Testis (tissue), 3 donors: ENCODE data around the gene KCNK10. TPM values are rescaled to one million over a fixed set of nuclear protein-coding genes. Genes with fewer than 3 reads are reported as not detected.

Source experiments
- DNase-seq: peaks from one replicate; pipeline ENCODE4 v3.0.0-alpha.2; 2019
- H3K27ac ChIP-seq, 2 donors: fragments of 200-600 bp; sonication (generic); one replicate each; pipeline ENCODE4 v1.5.1; 2019
- H3K27me3 ChIP-seq: fragments of 200-600 bp; sonication (generic); one replicate; pipeline ENCODE4 v1.5.1; 2019
- H3K36me3 ChIP-seq: fragments of 200-600 bp; sonication (generic); one replicate; pipeline ENCODE4 v1.5.1; 2017; ENCODE audit warnings: low read depth; ENCODE audit errors: missing control alignments
- H3K4me1 ChIP-seq: fragments of 200-600 bp; sonication (generic); one replicate; pipeline ENCODE4 v1.5.1; 2019
- H3K4me3 ChIP-seq, 2 donors: fragments of 200-600 bp; sonication (generic); one replicate each; pipeline ENCODE4 v1.5.1; 2017 to 2019
- H3K9me3 ChIP-seq: fragments of 200-600 bp; sonication (generic); one replicate; pipeline ENCODE4 v1.5.1; 2017
- CTCF ChIP-seq, 3 experiments: fragments of 450-650 bp in 2 of 3; fragments of 200-600 bp in 1 of 3; sonication (generic) in 1 of 3; IDR thresholded peaks; one replicate each; pipeline ENCODE4 v1.5.1; 2016 to 2019; ENCODE audit warnings: antibody characterized with exemption in 3 of 3, mild to moderate bottlenecking in 2 of 3, moderate library complexity in 1 of 3
- POLR2A ChIP-seq: fragments of 450-650 bp; IDR thresholded peaks from one replicate; pipeline ENCODE4 v1.6.1; 2017; ENCODE audit warnings: antibody characterized with exemption, mild to moderate bottlenecking, moderate library complexity
- WGBS, 2 donors: methylation state at CpG; one replicate each; pipeline ENCODE4 v1.1.5; 2018; 5-methylcytosine and 5-hydroxymethylcytosine counted together
- intact Hi-C: fragments of 100-400 bp; cut with DNase I; formaldehyde crosslinking; loops from one replicate; pipeline ENCODE4 v1.15.1; 2023; ENCODE audit warnings: low total_unique reads
- polyA plus RNA-seq: library from polyadenylated mRNA; stranded (reverse); fragments of 350-450 nt; fragmentation: Illumina TruSeq; extraction: RNeasy Lipid Tissue Mini Kit (QIAGEN cat#74804); gene quantifications from one replicate; pipeline ENCODE4 v1.2.3, GENCODE V29; 2014; ENCODE audit warnings: low read depth, low replicate concordance; ENCODE audit not compliant: insufficient read depth
- total RNA-seq, 2 donors: library from RNA; depleted of rRNA; stranded (reverse); fragments of >200 nt; gene quantifications; one replicate each; pipeline ENCODE4 v1.2.3, GENCODE V29; 2016

Gene KCNK10
- total and polyA plus RNA-seq, 3 donors from 2014 or later: 0.55 to 4.2 (median 1.6) TPM

GRCh38 chr14:88168498-88169165 lies 154.4 kb downstream of the KCNK10 start:
- H3K27me3 ChIP-seq: no peaks in the 10 kb centered on the region
- intact Hi-C loops: no loop called here
- no peak overlapping the region for H3K27ac ChIP-seq
- TF ChIP-seq POLR2A (no peak), CTCF (IDR thresholded peaks at IDR 0.05) (peak in 2 of 3 experiments; percentile 44 to 66)
- no peak overlapping the region for H3K4me3 ChIP-seq
- DNase-seq: peak; percentile 56
- WGBS, 2 donors: 51 to 61% methylated on average over 3 of the region's 3 CpGs
- no peaks in the 10 kb centered on the region for H3K36me3 ChIP-seq
- no peaks in the 10 kb centered on the region for H3K9me3 ChIP-seq
- H3K4me1 ChIP-seq: no peaks in the 10 kb centered on the region

- no peak for TF ChIP-seq CTCF (IDR thresholded peaks at IDR 0.05)
- TF ChIP-seq POLR2A: no peak
- H3K4me1 ChIP-seq: no peaks in the 10 kb centered on the region
- WGBS, 2 donors: 70 to 85% methylated on average over 6 to 7 of the region's 7 CpGs
Measured at GRCh38 chr14:88168025-88168424, 155.0 kb downstream of the KCNK10 start.

GRCh38 chr14:88166616-88167015 lies 156.5 kb downstream of the KCNK10 start:
- DNase-seq: no peak
- no peak overlapping the region for H3K4me3 ChIP-seq
- no peaks in the 10 kb centered on the region for H3K9me3 ChIP-seq
- H3K36me3 ChIP-seq: no peaks in the 10 kb centered on the region
- 91% methylated on average over 3 of the region's 3 CpGs for WGBS, 2 donors
- no peaks in the 10 kb centered on the region for H3K27me3 ChIP-seq
- TF ChIP-seq CTCF (IDR thresholded peaks at IDR 0.05) (no peak), POLR2A (no peak)
- intact Hi-C loops: no loop called here
- no peaks in the 10 kb centered on the region for H3K4me1 ChIP-seq
- H3K27ac ChIP-seq: no peak overlapping the region

More at GRCh38 chr14:88168025-88168424, 155.0 kb downstream of the KCNK10 start:
- intact Hi-C loops: no loop called here
- no peaks in the 10 kb centered on the region for H3K36me3 ChIP-seq
- no peak overlapping the region for H3K27ac ChIP-seq
- no peak for DNase-seq
- H3K27me3 ChIP-seq: no peaks in the 10 kb centered on the region
- no peak overlapping the region for H3K4me3 ChIP-seq
- no peaks in the 10 kb centered on the region for H3K9me3 ChIP-seq

GRCh38 chr14:88164906-88165534 lies 158.0 kb downstream of the KCNK10 start:
- no peak overlapping the region for H3K4me3 ChIP-seq
- WGBS, 2 donors: 55 to 74% methylated on average over 3 of the region's 3 CpGs
- no peaks in the 10 kb centered on the region for H3K4me1 ChIP-seq
- no peaks in the 10 kb centered on the region for H3K27me3 ChIP-seq
- TF ChIP-seq POLR2A: no peak
- TF ChIP-seq CTCF (IDR thresholded peaks at IDR 0.05): no peak
- intact Hi-C loops: no loop called here
- H3K36me3 ChIP-seq: no peaks in the 10 kb centered on the region
- no peak overlapping the region for H3K27ac ChIP-seq
- H3K9me3 ChIP-seq: no peaks in the 10 kb centered on the region
- DNase-seq: no peak
